ENCODE results near the gene KREMEN2.

- TF ChIP-seq EZH2 (IDR thresholded peaks at IDR 0.05; ENCODE audit: borderline replicate concordance, low read depth, low read length, poor library complexity, severe bottlenecking) (no peak), CTCF (conservative IDR thresholded peaks at IDR 0.05; ENCODE audit: low read depth, low read length) (no peak)
These were observed 877 bp upstream of the KREMEN2 start for GRCh38 chr16:2963074-2963722.

Measured in A673 (cell line).